RWPE1 (cell line): ENCODE results near the gene TIAM2.

Source experiments
- CTCF ChIA-PET: fragments of 350-600 bp; sonication (Branson Sonifier 250); formaldehyde crosslinking; extraction: SDS; loops from one replicate; lab custom pipeline; 2021; lab: Yijun Ruan, JAX
- POLR2A ChIA-PET: fragments of 400-600 bp; formaldehyde crosslinking; extraction: SDS; loops from one replicate; lab custom pipeline; 2020; ENCODE audit warnings: antibody characterized with exemption; ENCODE audit not compliant: low non-redundant PET; lab: Yijun Ruan, JAX
- DNase-seq: peaks from one replicate; pipeline ENCODE4 v3.0.0; 2012; ENCODE audit warnings: low spot score
- H3K27ac ChIP-seq: fragments of 450-650 bp; 2 replicates; pipeline ENCODE4 v1.5.1; 2017
- TF ChIP-seq, protein P1 (sequence below): fragments of 450-650 bp; conservative IDR thresholded peaks from 2 replicates; pipeline ENCODE4 v1.5.1; 2017; ENCODE audit warnings: low read depth, mild to moderate bottlenecking

Gene TIAM2

DNA sequence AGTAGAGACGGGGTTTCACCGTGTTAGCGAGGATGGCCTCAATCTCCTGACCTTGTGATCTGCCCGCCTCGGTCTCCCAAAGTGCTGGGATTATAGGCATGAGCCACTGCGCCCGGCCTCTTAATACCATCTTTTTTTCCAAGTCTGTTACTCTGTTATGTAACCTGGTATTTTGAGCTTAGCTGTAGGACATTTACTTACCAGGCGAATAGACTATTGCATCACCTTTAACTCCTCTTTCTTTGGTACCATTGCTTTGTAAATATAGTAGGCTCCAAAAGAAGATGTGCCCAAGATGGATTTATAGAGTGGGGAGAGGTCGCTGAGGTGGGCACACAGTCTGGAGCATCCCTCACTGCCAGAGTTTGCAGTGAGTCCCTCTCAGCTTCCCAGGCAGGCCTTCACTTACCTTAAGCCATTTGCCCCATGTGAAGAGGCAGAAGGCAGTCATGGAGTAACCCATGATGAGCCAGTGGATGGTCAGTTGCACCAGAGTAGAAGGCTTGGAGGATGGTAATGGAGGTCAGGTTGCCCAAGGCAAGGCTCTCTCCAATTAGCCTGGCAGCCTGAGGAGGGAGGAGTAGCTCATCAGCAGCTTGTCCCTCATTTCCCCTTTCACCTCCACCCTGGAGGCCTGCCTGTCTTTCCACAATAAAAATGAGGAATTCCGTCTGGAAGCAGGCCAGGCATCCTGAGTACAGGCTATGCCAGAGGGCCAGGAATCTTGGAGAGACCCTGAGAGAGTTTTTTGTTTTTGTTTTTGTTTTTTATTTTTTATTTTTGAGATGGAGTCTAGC lies 9.7 kb downstream of the TIAM2 start:
- TF ChIP-seq, protein P1, sequence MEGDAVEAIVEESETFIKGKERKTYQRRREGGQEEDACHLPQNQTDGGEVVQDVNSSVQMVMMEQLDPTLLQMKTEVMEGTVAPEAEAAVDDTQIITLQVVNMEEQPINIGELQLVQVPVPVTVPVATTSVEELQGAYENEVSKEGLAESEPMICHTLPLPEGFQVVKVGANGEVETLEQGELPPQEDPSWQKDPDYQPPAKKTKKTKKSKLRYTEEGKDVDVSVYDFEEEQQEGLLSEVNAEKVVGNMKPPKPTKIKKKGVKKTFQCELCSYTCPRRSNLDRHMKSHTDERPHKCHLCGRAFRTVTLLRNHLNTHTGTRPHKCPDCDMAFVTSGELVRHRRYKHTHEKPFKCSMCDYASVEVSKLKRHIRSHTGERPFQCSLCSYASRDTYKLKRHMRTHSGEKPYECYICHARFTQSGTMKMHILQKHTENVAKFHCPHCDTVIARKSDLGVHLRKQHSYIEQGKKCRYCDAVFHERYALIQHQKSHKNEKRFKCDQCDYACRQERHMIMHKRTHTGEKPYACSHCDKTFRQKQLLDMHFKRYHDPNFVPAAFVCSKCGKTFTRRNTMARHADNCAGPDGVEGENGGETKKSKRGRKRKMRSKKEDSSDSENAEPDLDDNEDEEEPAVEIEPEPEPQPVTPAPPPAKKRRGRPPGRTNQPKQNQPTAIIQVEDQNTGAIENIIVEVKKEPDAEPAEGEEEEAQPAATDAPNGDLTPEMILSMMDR, result no peak
- CTCF ChIA-PET, result interaction anchor here (0.6 kb wide), 1 partner anchor 199 kb away, joined by 4 read pairs; no protein-coding TSS in a partner anchor
- DNase-seq, result no peak
- POLR2A ChIA-PET, result no interaction called here
- no peak overlapping the region for H3K27ac ChIP-seq

GRCh38 chr6:155008625-155009024 lies 13.5 kb downstream of the TIAM2 start:
- TF ChIP-seq, protein P1, result no peak
- no peak overlapping the region for H3K27ac ChIP-seq
- no peak for DNase-seq
- ChIA-PET POLR2A (no interaction called here), CTCF (no interaction called here)

- CTCF ChIA-PET, result interaction anchor here (0.6 kb wide), 1 partner anchor 169 kb away, joined by 4 read pairs; no protein-coding TSS in a partner anchor
- no peak overlapping the region for H3K27ac ChIP-seq
- TF ChIP-seq, protein P1, result no peak
- POLR2A ChIA-PET, result no interaction called here
- no peak for DNase-seq
Measured at GRCh38 chr6:155010940-155011339, 15.8 kb downstream of the TIAM2 start.

GRCh38 chr6:155011809-155012291 lies 16.7 kb downstream of the TIAM2 start:
- CTCF ChIA-PET, result interaction anchor here (0.6 to 0.7 kb wide), 3 partner anchors 50 to 239 kb away, joined by 3 to 5 read pairs (median 3); no protein-coding TSS in a partner anchor

GRCh38 chr6:155013457-155013876 lies 18.4 kb downstream of the TIAM2 start:
- ChIA-PET CTCF (interaction anchor here (0.7 kb wide), 1 partner anchor 18 kb away, joined by 3 read pairs; the partner anchor contains the start of gene TIAM2), POLR2A (no interaction called here)
- TF ChIP-seq, protein P1, result no peak
- H3K27ac ChIP-seq, result no peak overlapping the region
- DNase-seq, result no peak

More at GRCh38 chr6:155011809-155012291, 16.7 kb downstream of the TIAM2 start:
- TF ChIP-seq, protein P1, result no peak
- no peak overlapping the region for H3K27ac ChIP-seq
- POLR2A ChIA-PET, result no interaction called here
- DNase-seq, result no peak

GRCh38 chr6:155014137-155014536 lies 19.0 kb downstream of the TIAM2 start:
- TF ChIP-seq, protein P1, result no peak
- ChIA-PET CTCF (no interaction called here), POLR2A (no interaction called here)
- H3K27ac ChIP-seq, result no peak overlapping the region
- no peak for DNase-seq
